Tibial nerve (tissue), 4 donors: ENCODE measurements around the gene ST6GALNAC6.

Source experiments
- EP300 ChIP-seq, 2 donors: sonication (generic); formaldehyde crosslinking; IDR thresholded peaks; one replicate each; pipeline ENCODE4 v1.6.1; 2017; ENCODE audit warnings: antibody characterized with exemption in 2 of 2, mild to moderate bottlenecking in 1 of 2
- POLR2A ChIP-seq, 2 donors: fragments of 450-650 bp; IDR thresholded peaks; one replicate each; pipeline ENCODE4 v1.6.1; 2017; ENCODE audit warnings: antibody characterized with exemption in 2 of 2, mild to moderate bottlenecking in 2 of 2, moderate library complexity in 2 of 2
- TF ChIP-seq, protein P1 (sequence below), 5 experiments: fragments of 200-600 bp in 3 of 5; fragments of 450-650 bp in 2 of 5; sonication (generic) in 3 of 5; IDR thresholded peaks; one replicate each; pipeline ENCODE4 v1.5.1; 2016 to 2019; ENCODE audit warnings: antibody characterized with exemption in 5 of 5, mild to moderate bottlenecking in 3 of 5, moderate library complexity in 2 of 5

GRCh38 chr9:127916720-127917581 lies 17.5 kb upstream of the ST6GALNAC6 start, which contains the start of gene ST6GALNAC4:
- TF ChIP-seq, protein P1, sequence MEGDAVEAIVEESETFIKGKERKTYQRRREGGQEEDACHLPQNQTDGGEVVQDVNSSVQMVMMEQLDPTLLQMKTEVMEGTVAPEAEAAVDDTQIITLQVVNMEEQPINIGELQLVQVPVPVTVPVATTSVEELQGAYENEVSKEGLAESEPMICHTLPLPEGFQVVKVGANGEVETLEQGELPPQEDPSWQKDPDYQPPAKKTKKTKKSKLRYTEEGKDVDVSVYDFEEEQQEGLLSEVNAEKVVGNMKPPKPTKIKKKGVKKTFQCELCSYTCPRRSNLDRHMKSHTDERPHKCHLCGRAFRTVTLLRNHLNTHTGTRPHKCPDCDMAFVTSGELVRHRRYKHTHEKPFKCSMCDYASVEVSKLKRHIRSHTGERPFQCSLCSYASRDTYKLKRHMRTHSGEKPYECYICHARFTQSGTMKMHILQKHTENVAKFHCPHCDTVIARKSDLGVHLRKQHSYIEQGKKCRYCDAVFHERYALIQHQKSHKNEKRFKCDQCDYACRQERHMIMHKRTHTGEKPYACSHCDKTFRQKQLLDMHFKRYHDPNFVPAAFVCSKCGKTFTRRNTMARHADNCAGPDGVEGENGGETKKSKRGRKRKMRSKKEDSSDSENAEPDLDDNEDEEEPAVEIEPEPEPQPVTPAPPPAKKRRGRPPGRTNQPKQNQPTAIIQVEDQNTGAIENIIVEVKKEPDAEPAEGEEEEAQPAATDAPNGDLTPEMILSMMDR (IDR thresholded peaks at IDR 0.05) = no peak
- TF ChIP-seq EP300 (IDR thresholded peaks at IDR 0.05) = peak in 1 of 2 donors; percentile 72
- TF ChIP-seq POLR2A (IDR thresholded peaks at IDR 0.05) = peak in 1 of 2 donors; percentile 43
